CD4-positive, alpha-beta T cell (primary cell): ENCODE results near the gene RPL4. TPM values are rescaled to one million over a fixed set of nuclear protein-coding genes. Genes with fewer than 3 reads are reported as not detected.
"Not testable (repeated sequence)": the region's sequence is repeated elsewhere in the genome, so short reads cannot be mapped to it uniquely, and the experiment has no call there.

Experiments
- ATAC-seq: fragments of 200-7000 bp; cut with Tn5 transposase; one replicate; pipeline ENCODE4 v1.10.0; 2022; ENCODE audit warnings: mild to moderate bottlenecking; ENCODE audit not compliant: poor library complexity
- CTCF ChIA-PET: fragments of 350-600 bp; sonication (Branson Sonifier 250); formaldehyde crosslinking; loops from one replicate; lab custom pipeline; 2021; ENCODE audit warnings: antibody characterized with exemption, inconsistent platforms; lab: Charles Lee
- POLR2A ChIA-PET: fragments of 350-600 bp; sonication (Branson Sonifier 250); formaldehyde crosslinking; loops from one replicate; lab custom pipeline; 2021; ENCODE audit warnings: antibody characterized with exemption, inconsistent platforms; lab: Charles Lee
- DNase-seq, 14 experiments: peaks; one replicate each; pipeline ENCODE4 v3.0.0-alpha.2; 2013 to 2020; ENCODE audit warnings: mixed read lengths in 2 of 14
- H3K27ac ChIP-seq, 2 donors: one replicate each; pipeline versions ENCODE4 v1.5.1 to v1.7.0; 2013; ENCODE audit warnings: low read length in 2 of 2, low read depth in 1 of 2, mild to moderate bottlenecking in 1 of 2
- H3K27me3 ChIP-seq, 2 experiments: 1 replicate in 1 of 2; 2 replicates in 1 of 2; pipeline versions ENCODE4 v1.6.1 to v1.7.0; 2013; ENCODE audit warnings: low read length in 2 of 2, control low read depth in 1 of 2, mild to moderate bottlenecking in 1 of 2, moderate library complexity in 1 of 2; ENCODE audit not compliant: insufficient read depth in 2 of 2, control insufficient read depth in 1 of 2
- H3K36me3 ChIP-seq: one replicate; pipeline ENCODE4 v1.6.1; 2013; ENCODE audit warnings: low read length, control low read depth; ENCODE audit not compliant: insufficient read depth
- H3K4me1 ChIP-seq: one replicate; pipeline ENCODE4 v1.6.1; 2013; ENCODE audit warnings: low read length, control low read depth; ENCODE audit not compliant: insufficient read depth
- H3K4me3 ChIP-seq: one replicate; pipeline ENCODE4 v1.5.1; 2013; ENCODE audit warnings: mild to moderate bottlenecking, low read length, moderate library complexity
- H3K9me3 ChIP-seq, 2 experiments: 1 replicate in 1 of 2; 2 replicates in 1 of 2; pipeline versions ENCODE4 v1.6.1 to v1.7.0; 2013; ENCODE audit warnings: low read length in 2 of 2, mild to moderate bottlenecking in 2 of 2, control low read depth in 1 of 2, moderate library complexity in 1 of 2; ENCODE audit not compliant: control insufficient read depth in 1 of 2, insufficient read depth in 1 of 2
- H3K27ac Mint-ChIP-seq: one replicate; pipeline ENCODE4 v1.8.0; 2020; ENCODE audit warnings: mixed read lengths
- H3K27me3 Mint-ChIP-seq: one replicate; pipeline ENCODE4 v1.8.0; 2021; ENCODE audit warnings: mixed read lengths
- H3K36me3 Mint-ChIP-seq: one replicate; pipeline ENCODE4 v1.8.0; 2021; ENCODE audit warnings: low read depth, mixed read lengths
- H3K4me1 Mint-ChIP-seq: one replicate; pipeline ENCODE4 v1.8.0; 2021; ENCODE audit warnings: low read depth, mixed read lengths
- H3K4me3 Mint-ChIP-seq: one replicate; pipeline ENCODE4 v1.8.0; 2020; ENCODE audit warnings: mild to moderate bottlenecking, mixed read lengths
- H3K9me3 Mint-ChIP-seq: one replicate; pipeline ENCODE4 v1.8.0; 2020; ENCODE audit warnings: mixed read lengths
- intact Hi-C, 2 experiments: fragments of 100-400 bp; cut with DNase I in 1 of 2; cut with micrococcal nuclease in 1 of 2; formaldehyde crosslinking; loops; one replicate each; pipeline versions ENCODE4 v1.15.1 to v1.9.0; 2023 to 2025; cut with DNase I, micrococcal nuclease
- total RNA-seq, 174 experiments: library from RNA in 2 of 174; stranded (reverse) in 2 of 174; gene quantifications; one replicate each; pipeline ENCODE4 v1.2.3 and lab custom pipeline; 2021 to 2026
- TF ChIP-seq, protein P1 (sequence below): fragments of 200-600 bp; IDR thresholded peaks from one replicate; pipeline ENCODE4 v1.8.0; 2022; ENCODE audit warnings: antibody characterized with exemption, mild to moderate bottlenecking

The RPL4 gene
- total RNA-seq, 2 experiments from 2014 or later = 4,558 to 4,627 TPM

GRCh38 chr15:66474135-66474534 lies 30.5 kb downstream of the RPL4 start:
- peaks cover 23% of the 10 kb centered on the region for H3K4me1 ChIP-seq
- no peak overlapping the region for H3K27ac ChIP-seq
- H3K36me3 Mint-ChIP-seq = peaks cover 4% of the 10 kb centered on the region
- H3K4me3 Mint-ChIP-seq = no peak overlapping the region
- H3K9me3 Mint-ChIP-seq = no peaks in the 10 kb centered on the region
- ATAC-seq = no peak
- H3K27me3 ChIP-seq = no peaks in the 10 kb centered on the region
- intact Hi-C loops = no loop called here
- no peak for DNase-seq
- no peaks in the 10 kb centered on the region for H3K9me3 ChIP-seq
- H3K36me3 ChIP-seq = peaks cover 5% of the 10 kb centered on the region
- CTCF ChIA-PET = interaction anchor here (0.7 kb wide), 1 partner anchor 733 kb away, joined by 3 read pairs; no protein-coding TSS in a partner anchor
- peak overlapping the region; percentile 88 for H3K27ac Mint-ChIP-seq
- H3K4me3 ChIP-seq = no peak overlapping the region
- no peaks in the 10 kb centered on the region for H3K27me3 Mint-ChIP-seq
- TF ChIP-seq, protein P1, sequence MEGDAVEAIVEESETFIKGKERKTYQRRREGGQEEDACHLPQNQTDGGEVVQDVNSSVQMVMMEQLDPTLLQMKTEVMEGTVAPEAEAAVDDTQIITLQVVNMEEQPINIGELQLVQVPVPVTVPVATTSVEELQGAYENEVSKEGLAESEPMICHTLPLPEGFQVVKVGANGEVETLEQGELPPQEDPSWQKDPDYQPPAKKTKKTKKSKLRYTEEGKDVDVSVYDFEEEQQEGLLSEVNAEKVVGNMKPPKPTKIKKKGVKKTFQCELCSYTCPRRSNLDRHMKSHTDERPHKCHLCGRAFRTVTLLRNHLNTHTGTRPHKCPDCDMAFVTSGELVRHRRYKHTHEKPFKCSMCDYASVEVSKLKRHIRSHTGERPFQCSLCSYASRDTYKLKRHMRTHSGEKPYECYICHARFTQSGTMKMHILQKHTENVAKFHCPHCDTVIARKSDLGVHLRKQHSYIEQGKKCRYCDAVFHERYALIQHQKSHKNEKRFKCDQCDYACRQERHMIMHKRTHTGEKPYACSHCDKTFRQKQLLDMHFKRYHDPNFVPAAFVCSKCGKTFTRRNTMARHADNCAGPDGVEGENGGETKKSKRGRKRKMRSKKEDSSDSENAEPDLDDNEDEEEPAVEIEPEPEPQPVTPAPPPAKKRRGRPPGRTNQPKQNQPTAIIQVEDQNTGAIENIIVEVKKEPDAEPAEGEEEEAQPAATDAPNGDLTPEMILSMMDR = no peak
- POLR2A ChIA-PET = interaction anchor here (5.3 kb wide), 1 partner anchor 87 kb away, joined by 37 read pairs; the partner anchor contains the start of gene MAP2K1
- peaks cover 58% of the 10 kb centered on the region for H3K4me1 Mint-ChIP-seq

DNA sequence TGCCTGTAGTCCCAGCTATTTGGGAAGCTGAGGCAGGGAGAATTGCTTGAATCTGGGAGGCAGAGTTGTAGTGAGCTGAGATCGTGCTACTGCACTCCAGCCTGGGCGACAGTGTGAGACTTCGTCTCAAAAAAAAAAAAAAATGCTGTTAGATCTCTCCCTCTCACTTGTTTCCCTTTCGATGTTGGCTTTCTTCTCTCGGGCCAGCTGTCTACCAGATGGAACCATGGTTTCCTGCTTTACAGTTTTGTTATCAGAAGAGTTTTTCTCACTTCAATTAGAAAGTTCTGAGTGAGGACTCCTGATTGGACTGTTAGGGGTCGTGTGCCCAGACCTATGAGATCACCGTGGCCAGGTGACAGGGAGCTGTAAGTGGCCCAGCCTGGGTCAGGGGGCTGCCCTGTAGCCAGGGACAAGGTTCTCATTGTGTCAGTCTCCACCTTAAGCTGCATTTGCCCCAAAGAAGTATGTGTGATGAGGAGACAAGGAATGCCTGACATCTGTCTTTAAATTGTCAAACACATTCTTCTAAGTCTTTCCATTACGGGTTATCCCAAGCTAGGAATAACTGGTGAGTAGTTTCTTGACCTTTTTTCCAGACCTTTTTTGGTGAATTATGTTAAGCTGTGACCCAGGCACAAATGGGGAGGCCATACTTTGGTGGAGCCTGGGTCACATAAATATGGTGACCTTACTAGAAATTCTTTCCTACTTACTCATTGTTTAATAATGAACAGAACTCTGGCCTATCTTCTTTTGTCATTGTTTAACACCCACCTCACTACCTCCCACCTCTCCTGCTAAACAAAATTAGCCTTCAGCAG lies 32.3 kb downstream of the RPL4 start:
- ATAC-seq (peak; percentile 94), DNase-seq (peak; percentile 7 to 83 (median 31))
- Histone ChIP-seq H3K36me3 (peaks cover 5% of the 10 kb centered on the region), H3K27ac (peak overlapping the region; percentile 25 to 48), H3K4me3 (peak overlapping the region; percentile 33), H3K27me3 (no peaks in the 10 kb centered on the region), H3K9me3 (no peaks in the 10 kb centered on the region), H3K4me1 (peaks cover 23% of the 10 kb centered on the region)
- intact Hi-C loops = loop anchor here in 1 of 2 experiments (1.0 to 2.0 kb wide), 4 partner anchors 25 to 834 kb away; partner anchors contain the start of genes MAP2K1, RPL4, SNAPC5 and ZWILCH
- peaks cover 58% of the 10 kb centered on the region for H3K4me1 Mint-ChIP-seq
- H3K27me3 Mint-ChIP-seq = no peaks in the 10 kb centered on the region
- peaks cover 8% of the 10 kb centered on the region for H3K36me3 Mint-ChIP-seq
- peak overlapping the region; percentile 69 for H3K4me3 Mint-ChIP-seq
- POLR2A ChIA-PET = interaction anchor here (0.7 to 5.3 kb wide), 12 partner anchors 9 to 679 kb away, joined by 3 to 37 read pairs (median 4); partner anchors contain the start of genes DIS3L, MAP2K1, SNAPC5 and ZWILCH
- no peaks in the 10 kb centered on the region for H3K9me3 Mint-ChIP-seq
- peak overlapping the region; percentile 88 for H3K27ac Mint-ChIP-seq
- TF ChIP-seq, protein P1 = no peak
- CTCF ChIA-PET = interaction anchor here (0.6 to 3.5 kb wide), 6 partner anchors 26 to 86 kb away, joined by 3 to 22 read pairs (median 4); partner anchors contain the start of gene SNAPC5

DNA sequence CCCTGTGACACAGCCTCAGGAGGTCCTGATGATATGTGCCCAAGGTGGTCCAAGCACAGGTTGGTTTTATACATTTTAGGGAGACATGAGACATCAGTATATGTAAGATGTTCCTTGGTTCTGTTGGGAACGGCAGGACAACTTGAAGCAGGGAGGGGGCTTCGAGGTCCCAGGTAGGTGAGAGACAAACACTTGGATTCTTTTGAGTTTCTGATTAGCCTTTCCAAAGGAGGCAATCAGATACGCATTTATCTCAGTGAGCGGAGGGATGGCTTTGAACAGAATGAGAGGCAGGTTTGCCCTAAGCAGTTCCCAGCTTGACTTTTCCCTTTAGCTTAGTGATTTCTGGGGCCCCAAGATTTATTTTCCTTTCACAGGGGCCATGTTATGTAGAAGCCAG lies 33.8 kb downstream of the RPL4 start:
- ChIA-PET POLR2A (interaction anchor here (1.9 to 5.3 kb wide), 3 partner anchors 12 to 84 kb away, joined by 6 to 37 read pairs (median 27); partner anchors contain the start of genes MAP2K1 and SNAPC5), CTCF (interaction anchor here (0.9 to 3.5 kb wide), 4 partner anchors 27 to 85 kb away, joined by 3 to 22 read pairs (median 4); partner anchors contain the start of gene SNAPC5)
- H3K27me3 ChIP-seq, H3K9me3 ChIP-seq, H3K36me3 ChIP-seq, DNase-seq, ATAC-seq, H3K9me3 Mint-ChIP-seq, intact Hi-C loops, H3K4me3 ChIP-seq, H3K27me3 Mint-ChIP-seq: not testable (repeated sequence)
- Histone ChIP-seq H3K4me1 (peaks cover 23% of the 10 kb centered on the region), H3K27ac (peak overlapping the region in 1 of 2 donors; percentile 29)
- Mint-ChIP-seq H3K27ac (peak overlapping the region; percentile 88), H3K4me1 (peaks cover 59% of the 10 kb centered on the region), H3K4me3 (peak overlapping the region; percentile 12), H3K36me3 (peaks cover 16% of the 10 kb centered on the region)

GRCh38 chr15:66467162-66468040 lies 37.3 kb downstream of the RPL4 start:
- H3K36me3 ChIP-seq, DNase-seq, H3K4me3 Mint-ChIP-seq, H3K27me3 Mint-ChIP-seq, ATAC-seq, H3K27ac Mint-ChIP-seq, H3K27me3 ChIP-seq, H3K9me3 Mint-ChIP-seq, H3K9me3 ChIP-seq, H3K4me3 ChIP-seq, H3K27ac ChIP-seq, intact Hi-C loops: not testable (repeated sequence)
- ChIA-PET CTCF (interaction anchor here (3.6 kb wide), 1 partner anchor 31 kb away, joined by 14 read pairs; the partner anchor contains the start of gene SNAPC5), POLR2A (interaction anchor here (0.6 kb wide), 1 partner anchor 63 kb away, joined by 3 read pairs; no protein-coding TSS in a partner anchor)
- Mint-ChIP-seq H3K4me1 (peaks cover 41% of the 10 kb centered on the region), H3K36me3 (peaks cover 39% of the 10 kb centered on the region)
- peaks cover 17% of the 10 kb centered on the region for H3K4me1 ChIP-seq

DNA sequence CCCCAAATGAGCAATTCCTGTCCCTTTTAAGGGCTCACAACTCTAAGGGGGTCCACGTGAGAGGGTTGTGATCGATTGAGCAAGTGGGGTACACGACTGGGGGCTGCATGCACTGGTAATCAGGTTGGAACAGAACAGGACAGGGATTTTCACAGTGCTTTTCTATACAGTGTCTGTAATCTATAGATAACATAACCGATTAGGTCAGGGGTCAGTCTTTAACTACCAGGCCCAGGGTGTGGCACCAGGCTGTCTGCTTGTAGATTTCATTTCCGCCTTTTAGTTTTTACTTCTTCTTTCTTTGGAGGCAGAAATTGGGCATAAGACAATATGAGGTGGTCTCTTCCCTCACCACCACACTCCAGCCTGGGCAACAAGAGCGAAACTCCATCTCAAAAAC lies 39.4 kb downstream of the RPL4 start:
- H3K4me1 ChIP-seq, H3K27ac ChIP-seq, H3K27me3 Mint-ChIP-seq, ATAC-seq, H3K9me3 Mint-ChIP-seq, POLR2A ChIA-PET, H3K9me3 ChIP-seq, H3K36me3 ChIP-seq, H3K4me3 ChIP-seq, H3K27me3 ChIP-seq, DNase-seq, H3K4me3 Mint-ChIP-seq, H3K27ac Mint-ChIP-seq, CTCF ChIA-PET, intact Hi-C loops: not testable (repeated sequence)
- H3K36me3 Mint-ChIP-seq = peaks cover 53% of the 10 kb centered on the region
- peaks cover 24% of the 10 kb centered on the region for H3K4me1 Mint-ChIP-seq
